C1 segment of cervical spinal cord (tissue), 14 donors: Measurements from ENCODE around the gene RTKN2.
"Not testable (repeated sequence)": the region's sequence is repeated elsewhere in the genome, so short reads cannot be mapped to it uniquely, and the experiment has no call there.

Experiments
- DNase-seq, 14 donors: peaks; one replicate each; lab custom pipeline; 2025; lab: John Stamatoyannopoulos, UW

RTKN2 gene

GRCh38 chr10:62259456-62259855, 9.2 kb downstream of the RTKN2 start:
- no peak for DNase-seq

GRCh38 chr10:62258926-62259325, 9.7 kb downstream of the RTKN2 start:
- DNase-seq, result no peak

GRCh38 chr10:62253704-62254103, 14.9 kb downstream of the RTKN2 start:
- no peak for DNase-seq

GRCh38 chr10:62252051-62252450, 16.6 kb downstream of the RTKN2 start:
- no peak for DNase-seq

DNA sequence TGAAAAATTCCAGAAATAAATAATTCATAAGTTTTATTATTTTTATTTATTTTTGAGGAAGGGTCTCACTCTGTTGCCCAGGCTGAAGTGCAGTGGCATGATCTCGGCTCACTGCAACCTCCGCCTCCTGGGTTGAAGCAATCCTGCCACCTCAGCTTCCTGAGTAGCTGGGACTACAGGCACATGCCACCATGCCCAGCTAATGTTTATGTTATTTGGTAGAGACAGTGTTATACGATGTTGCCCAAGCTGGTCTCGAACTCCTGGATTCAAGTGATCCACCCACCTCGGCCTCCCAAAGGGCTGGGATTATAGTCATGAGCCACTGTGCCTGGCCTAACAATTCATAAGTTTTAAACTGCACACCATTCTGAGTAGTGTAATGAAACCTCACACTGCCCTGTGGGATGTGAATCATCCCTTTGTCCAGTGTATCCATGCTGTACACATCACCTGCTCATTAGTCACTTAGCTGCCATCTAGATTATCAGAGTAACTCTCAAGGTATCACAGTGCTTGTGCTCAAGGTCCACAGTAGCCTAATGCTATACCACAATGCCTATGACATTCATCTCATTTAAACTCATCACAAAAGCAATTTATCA, 17.9 kb downstream of the RTKN2 start:
- no peak for DNase-seq

DNA sequence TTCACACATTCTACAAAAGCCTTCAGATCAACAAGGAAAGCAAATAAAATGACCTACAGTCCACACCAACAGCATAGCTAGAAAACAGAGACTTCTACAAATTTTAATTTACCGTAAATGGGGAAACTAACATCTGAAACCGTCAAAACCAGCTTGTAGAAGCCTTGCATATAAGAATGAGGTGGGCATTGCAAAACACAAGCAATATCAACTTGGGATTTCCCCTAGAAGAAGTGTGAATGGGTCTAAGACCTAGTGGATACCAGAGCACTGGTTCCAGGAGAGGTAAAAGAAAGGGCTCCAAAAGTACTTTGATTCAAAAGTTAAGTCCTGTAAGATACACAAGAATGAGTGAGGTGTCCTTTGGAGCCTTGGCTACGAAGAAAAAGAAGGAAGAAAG, 18.7 kb downstream of the RTKN2 start:
- DNase-seq, result no peak

GRCh38 chr10:62248465-62248864, 20.2 kb downstream of the RTKN2 start:
- DNase-seq, result no peak

DNA sequence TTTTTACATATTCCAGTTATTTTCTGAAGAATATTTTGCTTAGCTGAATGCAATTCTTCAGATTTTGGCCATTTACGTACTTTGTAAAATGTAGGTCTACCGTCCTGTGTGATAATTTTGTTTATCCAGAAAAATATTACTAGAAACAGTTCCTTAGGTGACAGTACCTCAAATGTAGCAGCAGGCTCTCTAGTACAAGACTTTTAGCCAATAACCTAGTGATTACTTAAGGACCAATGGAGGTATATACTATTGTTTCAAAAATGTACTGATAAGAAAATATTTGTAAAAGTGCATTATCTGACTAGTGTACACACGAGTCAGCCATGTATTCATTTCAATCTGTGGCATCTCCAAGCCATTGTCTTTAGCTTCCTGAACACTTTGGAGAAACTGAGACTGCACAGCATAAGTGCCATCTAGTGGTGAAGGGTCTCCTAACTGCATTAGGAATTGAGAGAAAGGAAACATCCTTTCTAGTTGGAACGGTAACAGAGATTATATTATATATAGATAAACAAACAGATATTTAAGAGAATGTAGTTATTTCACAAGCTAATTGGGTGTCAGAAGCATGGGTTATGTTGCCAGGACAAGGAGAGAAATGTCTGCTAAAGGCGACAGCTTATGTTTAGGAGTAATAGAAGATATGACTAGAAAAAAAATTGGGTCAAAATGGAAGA, 23.7 kb downstream of the RTKN2 start:
- peak in 7 of 14 donors; percentile 1 to 15 (median 5) for DNase-seq

- no peak for DNase-seq
These were observed 24.6 kb downstream of the RTKN2 start for GRCh38 chr10:62244088-62244487.

DNA sequence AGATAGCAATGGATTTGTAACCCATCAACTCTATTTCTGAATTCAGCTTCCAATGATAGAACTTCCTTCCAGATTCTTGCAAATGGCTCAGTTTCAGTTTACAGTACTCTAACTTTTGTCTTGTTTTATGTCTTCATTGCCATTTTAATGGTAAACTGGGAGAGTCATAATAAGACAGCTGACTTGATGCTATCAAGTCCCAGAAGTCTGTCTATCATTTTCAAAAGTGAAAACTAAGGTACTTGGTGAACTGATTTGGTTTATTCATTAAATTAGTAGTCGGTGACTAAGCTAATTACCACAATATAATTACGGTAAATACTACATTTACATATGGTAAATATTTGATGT, 25.0 kb downstream of the RTKN2 start:
- DNase-seq, result no peak

DNA sequence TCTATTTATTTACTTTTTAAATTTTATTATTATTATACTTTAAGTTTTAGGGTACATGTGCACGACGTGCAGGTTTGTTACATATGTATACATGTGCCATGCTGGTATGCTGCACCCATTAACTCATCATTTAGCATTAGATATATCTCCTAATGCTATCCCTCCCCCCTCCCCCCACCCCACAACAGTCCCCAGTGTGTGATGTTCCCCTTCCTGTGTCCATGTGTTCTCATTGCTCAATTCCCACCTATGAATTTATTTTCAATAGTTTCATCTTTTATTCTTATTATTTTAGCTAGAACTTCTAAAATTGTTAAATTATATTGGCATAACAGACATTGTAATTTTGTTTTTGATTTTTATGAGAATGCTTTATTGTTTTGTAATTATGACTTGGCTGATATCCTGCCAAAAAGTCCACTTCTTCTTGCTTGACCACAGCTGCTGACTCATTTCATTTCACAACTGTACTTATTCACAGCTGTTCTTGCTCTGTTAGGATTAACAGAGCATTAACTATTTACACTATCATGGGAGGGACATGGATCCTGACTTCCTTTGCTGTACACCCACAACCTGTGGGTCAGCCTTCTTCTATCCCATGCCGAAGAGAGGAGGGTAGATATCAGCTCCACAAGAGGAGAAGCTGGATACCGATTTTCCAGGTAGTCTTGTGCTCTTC, 25.5 kb downstream of the RTKN2 start:
- DNase-seq, result peak in 1 of 14 donors; percentile 2

GRCh38 chr10:62241521-62241920, 27.1 kb downstream of the RTKN2 start:
- not testable (repeated sequence) for DNase-seq

DNA sequence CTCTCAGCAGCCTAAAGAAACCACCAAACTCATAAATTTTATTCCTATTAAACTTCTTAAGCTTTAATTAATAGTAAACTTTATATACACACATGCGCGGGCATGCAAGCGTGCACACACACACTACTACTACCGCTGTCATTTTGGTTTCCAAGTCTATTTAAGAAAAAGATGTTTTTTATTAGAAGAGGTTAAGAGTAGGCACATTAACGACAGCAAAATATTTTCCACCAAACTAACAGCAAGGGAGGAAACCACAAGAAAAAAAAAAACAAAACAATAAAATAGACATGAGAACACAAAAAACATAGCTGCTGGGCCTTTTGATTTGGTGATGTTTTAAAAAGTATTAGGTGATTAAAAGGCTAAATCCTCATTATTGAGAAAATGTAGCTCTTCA, 28.6 kb downstream of the RTKN2 start:
- no peak for DNase-seq

GRCh38 chr10:62238880-62239279, 29.8 kb downstream of the RTKN2 start:
- no peak for DNase-seq

GRCh38 chr10:62237966-62238365, 30.7 kb downstream of the RTKN2 start:
- DNase-seq, result no peak

DNA sequence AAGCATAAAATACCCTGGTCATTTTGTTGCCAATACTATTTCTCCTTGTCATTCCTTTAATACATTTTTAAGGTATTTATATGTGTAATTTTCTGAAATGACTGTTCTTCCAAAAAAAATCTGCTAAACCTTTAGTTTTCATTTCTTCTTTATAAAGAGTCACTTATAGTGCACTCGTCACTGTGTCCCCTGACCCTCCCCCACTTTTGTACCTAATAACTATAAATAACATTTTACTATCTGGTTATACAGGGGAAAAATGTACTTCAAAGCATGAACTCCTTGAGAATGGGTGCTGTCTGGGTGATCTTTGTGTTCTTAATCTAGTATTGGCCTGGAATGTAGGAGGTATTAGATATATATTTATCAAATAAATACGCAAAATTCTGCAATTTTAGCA, 31.1 kb downstream of the RTKN2 start:
- DNase-seq, result no peak

DNA sequence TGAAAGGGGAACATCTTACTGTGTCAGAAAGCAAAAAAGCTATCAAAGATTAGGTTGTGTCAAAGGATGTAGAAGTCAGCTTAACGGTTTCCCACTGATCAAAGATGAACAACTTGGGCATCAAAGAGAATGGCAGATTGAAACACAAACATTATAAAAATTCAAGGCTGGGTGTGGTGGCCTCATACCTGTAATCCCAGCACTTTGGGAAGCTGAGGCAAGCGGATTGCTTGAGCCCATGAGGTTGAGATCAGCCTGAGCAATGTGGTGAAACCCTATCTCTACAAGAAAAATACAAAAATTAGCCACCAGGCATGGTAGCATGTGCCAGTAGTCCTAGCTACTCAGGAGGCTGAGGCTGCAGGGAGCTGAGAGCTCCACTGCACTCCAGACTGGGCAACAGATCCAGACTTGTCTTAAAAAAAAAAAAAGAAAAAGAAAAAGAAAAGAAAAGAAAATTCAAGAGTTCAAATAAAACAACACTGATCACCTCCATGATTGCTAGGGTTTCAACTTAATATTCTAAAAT, 34.5 kb downstream of the RTKN2 start:
- DNase-seq, result no peak

GRCh38 chr10:62233356-62234076, 35.1 kb downstream of the RTKN2 start:
- DNase-seq, result no peak

DNA sequence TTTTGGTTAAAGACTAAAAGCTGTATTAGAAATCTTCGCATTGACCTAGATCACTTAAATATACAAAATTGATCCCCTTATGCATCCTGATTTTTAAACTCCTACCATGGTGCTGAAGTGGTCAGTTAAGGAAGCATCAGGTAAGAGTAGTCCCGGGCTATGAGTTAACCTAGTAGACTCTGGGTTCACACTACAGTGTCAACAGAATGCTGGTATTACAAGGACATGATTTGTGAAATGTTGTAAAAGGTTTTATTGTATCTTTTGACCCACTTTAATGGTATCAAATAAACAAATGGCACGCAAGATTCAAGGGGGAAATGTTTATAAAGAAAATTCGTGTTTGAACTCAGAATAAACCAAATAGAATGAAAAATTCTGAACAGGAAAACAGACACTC, 36.8 kb downstream of the RTKN2 start:
- DNase-seq, result no peak

DNA sequence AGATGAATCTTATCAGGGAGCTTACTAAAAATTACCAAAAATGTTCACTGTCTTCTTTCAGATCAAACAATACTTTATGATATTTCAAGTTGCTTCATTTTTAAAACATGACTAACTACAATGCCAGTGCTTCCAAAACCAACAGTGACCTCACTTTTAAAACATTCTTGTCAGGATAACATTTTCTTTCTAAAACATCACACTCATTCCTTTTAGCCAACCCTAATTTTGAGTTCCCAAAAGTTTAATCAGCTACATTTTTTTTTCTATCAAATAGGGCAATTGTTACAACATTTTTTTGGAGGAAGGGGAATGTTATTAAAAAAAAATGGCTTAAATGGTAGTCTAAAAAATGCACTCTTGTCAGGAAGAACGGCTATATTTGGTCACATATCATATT, 37.3 kb downstream of the RTKN2 start:
- DNase-seq, result no peak

- no peak for DNase-seq
These were observed 38.1 kb downstream of the RTKN2 start for GRCh38 chr10:62230344-62231121.
